Pancreas (tissue), 10 donors: Measurements from ENCODE around the gene LRBA. TPM values are rescaled to one million over a fixed set of nuclear protein-coding genes. Genes with fewer than 3 reads are reported as not detected.
"Not testable (repeated sequence)": the region's sequence is repeated elsewhere in the genome, so short reads cannot be mapped to it uniquely, and the experiment has no call there.

Source experiments
- ATAC-seq, 4 donors: fragments of 200-7000 bp; cut with Tn5 transposase; one replicate each; pipeline versions ENCODE4 v1.8.0 to v1.9.1; 2020; ENCODE audit warnings: mild to moderate bottlenecking in 4 of 4, moderate library complexity in 4 of 4
- DNase-seq, 6 donors: peaks; one replicate each; pipeline ENCODE4 v3.0.0-alpha.2; 2020
- FAIRE-seq: peaks from 2 replicates; lab custom pipeline; 2012; peaks lifted over from hg19 to GRCh38; lab: Jason Lieb, UNC
- H3K27ac ChIP-seq, 4 donors: fragments of 200-600 bp; sonication (generic); 1 replicate in 3 of 4; 2 replicates in 1 of 4; pipeline versions ENCODE4 v1.5.0 to v1.8.0; 2020
- H3K27me3 ChIP-seq, 4 donors: fragments of 200-600 bp; one replicate each; pipeline ENCODE4 v1.8.0; 2021
- H3K36me3 ChIP-seq, 3 donors: fragments of 200-600 bp; sonication (generic) in 1 of 3; one replicate each; pipeline versions ENCODE4 v1.5.0 to v1.8.0; 2020 to 2021
- H3K4me1 ChIP-seq, 3 donors: fragments of 200-600 bp; one replicate each; pipeline ENCODE4 v1.8.0; 2021
- H3K4me3 ChIP-seq, 4 donors: fragments of 200-600 bp; sonication (generic) in 2 of 4; one replicate each; pipeline versions ENCODE4 v1.5.0 to v1.8.0; 2020 to 2021
- H3K9me3 ChIP-seq, 4 donors: fragments of 200-600 bp; one replicate each; pipeline ENCODE4 v1.8.0; 2021
- CTCF ChIP-seq, 4 donors: fragments of 200-600 bp; sonication (generic) in 3 of 4; IDR thresholded peaks; one replicate each; pipeline versions ENCODE4 v1.5.0 to v1.8.0; 2021; ENCODE audit warnings: antibody characterized with exemption in 4 of 4
- WGBS, 2 donors: extraction: QIAGEN DNeasy Blood & Tissue Kit; methylation state at CpG; one replicate each; pipeline ENCODE4 v1.1.7; 2013; 5-methylcytosine and 5-hydroxymethylcytosine counted together
- intact Hi-C, 3 donors: fragments of 100-400 bp; cut with DNase I; formaldehyde crosslinking; loops; one replicate each; pipeline versions ENCODE4 v1.11.1 to v1.14.2; 2022
- polyA plus RNA-seq, 2 donors: library from polyadenylated mRNA; stranded (reverse); fragments of 200-250 nt; gene quantifications; one replicate each; pipeline ENCODE4 v1.2.3, GENCODE V29; 2013
- total RNA-seq, 6 donors: library from RNA; stranded (reverse); fragmentation: NEBNext Ultra II Directional in 4 of 6; extraction: Animal tissue kit (Norgen Biotek cat#: 25700) in 4 of 6; gene quantifications; one replicate each; pipeline versions ENCODE4 v1.2.1 to v1.2.4, GENCODE V29; 2021 to 2023
- donor health status: healthy with polysubstance abuse.
- donor health status: DM: no; HTN: no; CAD: no; lungs with moderate emphysema.
- donor health status: DM: no; HTN: no; CAD: no.
- donor health status: control.
- donor health status: control.
- donor health status: Bipolar disorder and iron deficiency.
- donor health status: DM: yes; HTN: yes; CAD: no.
- donor health status: DM: no; HTN: no; CAD: no.
- donor health status: DM: no; HTN: no; CAD: no.
- donor health status: DM: yes; HTN: yes; CAD: no.

LRBA gene
- total and polyA plus RNA-seq, 8 donors: 6.6 to 35.3 (median 22.3) TPM

GRCh38 chr4:150569384-150569987 is 445.6 kb downstream of the LRBA start:
- DNase-seq (no peak), FAIRE-seq (no peak), ATAC-seq (no peak)
- intact Hi-C loops: no loop called here
- Histone ChIP-seq H3K27me3 (no peaks in the 10 kb centered on the region), H3K4me3 (no peak overlapping the region), H3K9me3 (no peaks in the 10 kb centered on the region), H3K4me1 (no peaks in the 10 kb centered on the region), H3K36me3 (no peaks in the 10 kb centered on the region), H3K27ac (no peak overlapping the region)
- 86 to 93% methylated on average over 5 of the region's 5 CpGs for WGBS, 2 donors
- no peak for TF ChIP-seq CTCF (IDR thresholded peaks at IDR 0.05)

- ATAC-seq (no peak), DNase-seq (no peak), FAIRE-seq (no peak)
- no peak overlapping the region for H3K4me3 ChIP-seq
- H3K27ac ChIP-seq: no peak overlapping the region
- intact Hi-C loops: no loop called here
- no peaks in the 10 kb centered on the region for H3K27me3 ChIP-seq
- no peaks in the 10 kb centered on the region for H3K9me3 ChIP-seq
- 85 to 86% methylated on average over 3 of the region's 3 CpGs for WGBS, 2 donors
- no peaks in the 10 kb centered on the region for H3K4me1 ChIP-seq
- H3K36me3 ChIP-seq: no peaks in the 10 kb centered on the region
- TF ChIP-seq CTCF (IDR thresholded peaks at IDR 0.05): no peak
Measured at GRCh38 chr4:150567070-150567469, 448.0 kb downstream of the LRBA start.

- intact Hi-C loops, H3K4me3 ChIP-seq, H3K36me3 ChIP-seq, H3K27me3 ChIP-seq, H3K4me1 ChIP-seq, H3K27ac ChIP-seq, ATAC-seq, DNase-seq, FAIRE-seq, H3K9me3 ChIP-seq: not testable (repeated sequence)
- WGBS, 2 donors: 98 to 99% methylated on average over 2 of the region's 2 CpGs
Measured at GRCh38 chr4:150564967-150565366, 450.1 kb downstream of the LRBA start.

- FAIRE-seq: no peak
- no peak for ATAC-seq
- Histone ChIP-seq H3K27me3 (no peaks in the 10 kb centered on the region), H3K4me1 (no peaks in the 10 kb centered on the region), H3K9me3 (no peaks in the 10 kb centered on the region), H3K36me3 (no peaks in the 10 kb centered on the region), H3K4me3 (no peak overlapping the region), H3K27ac (no peak overlapping the region)
- intact Hi-C loops: no loop called here
- no peak for DNase-seq
- TF ChIP-seq CTCF (IDR thresholded peaks at IDR 0.05): no peak
Measured at GRCh38 chr4:150562751-150563150, 452.3 kb downstream of the LRBA start.

- no peaks in the 10 kb centered on the region for H3K9me3 ChIP-seq
- no peaks in the 10 kb centered on the region for H3K27me3 ChIP-seq
- no peak overlapping the region for H3K4me3 ChIP-seq
- no peaks in the 10 kb centered on the region for H3K36me3 ChIP-seq
- no peaks in the 10 kb centered on the region for H3K4me1 ChIP-seq
- WGBS, 2 donors: 95 to 98% methylated on average over 2 of the region's 2 CpGs
- DNase-seq: no peak
- FAIRE-seq: no peak
- H3K27ac ChIP-seq: no peak overlapping the region
- intact Hi-C loops: no loop called here
- TF ChIP-seq CTCF (IDR thresholded peaks at IDR 0.05): no peak
- ATAC-seq: no peak
Measured at GRCh38 chr4:150562250-150562649, 452.8 kb downstream of the LRBA start.
